D721Med (cell line): Measurements from ENCODE around the gene DAZAP2.
"Not testable (repeated sequence)": the region's sequence is repeated elsewhere in the genome, so short reads cannot be mapped to it uniquely, and the experiment has no call there.

Experiments used
- DNase-seq: peaks from one replicate; pipeline ENCODE4 v3.0.0; 2011; ENCODE audit warnings: low spot score; ENCODE audit not compliant: insufficient read length
- FAIRE-seq: peaks from 2 replicates; lab custom pipeline; 2011; peaks lifted over from hg19 to GRCh38; lab: Jason Lieb, UNC
- TF ChIP-seq, protein P1 (sequence below): IDR thresholded peaks from 2 replicates; pipeline ENCODE4 v1.5.1; 2012; ENCODE audit warnings: mild to moderate bottlenecking, control low read depth; ENCODE audit not compliant: insufficient read depth; ENCODE audit errors: missing control alignments

DAZAP2 gene

DNA sequence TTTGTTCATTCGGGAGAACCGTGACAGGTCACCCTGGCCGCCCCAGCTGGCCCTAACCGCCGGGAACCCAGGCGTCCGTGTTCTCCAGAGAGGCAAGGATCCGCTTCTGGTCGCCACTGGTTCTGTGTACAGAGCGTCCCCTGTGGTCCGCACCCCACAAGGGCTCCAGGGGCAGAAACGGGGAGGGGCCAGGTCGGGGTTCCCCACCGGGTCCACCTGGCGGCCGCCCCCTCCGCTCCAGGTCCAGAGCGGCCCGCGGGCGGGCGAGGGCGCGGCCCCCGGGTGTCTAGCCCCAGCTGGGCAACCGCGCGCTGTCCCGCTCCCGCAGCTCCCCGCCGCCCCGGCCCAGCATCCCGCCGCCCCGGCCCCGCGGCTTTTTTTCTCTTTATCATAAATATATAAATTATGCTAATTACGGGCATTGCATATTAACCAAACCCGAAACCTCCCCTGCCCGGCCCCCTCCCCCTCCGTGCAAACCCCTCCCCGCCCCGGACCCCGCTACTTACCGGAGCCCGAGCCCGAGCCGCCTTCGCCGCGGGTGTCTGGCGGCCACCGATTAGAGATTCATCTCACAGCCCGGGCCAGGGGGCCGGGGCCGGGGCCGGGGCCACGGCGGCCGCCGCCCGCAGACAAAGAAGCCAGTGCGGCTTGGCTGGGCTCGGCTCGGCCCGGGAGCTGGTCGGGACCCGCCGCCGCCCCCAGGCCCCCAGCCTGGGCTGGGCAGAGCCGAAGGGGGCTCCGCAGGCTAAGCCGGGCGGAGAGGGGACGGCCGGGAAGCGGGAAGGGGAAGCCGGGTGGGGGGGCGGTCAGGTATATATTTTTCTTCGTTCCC, 21.3 kb upstream of the DAZAP2 start:
- DNase-seq (peak; percentile 53), FAIRE-seq (no peak)
- TF ChIP-seq, protein P1, sequence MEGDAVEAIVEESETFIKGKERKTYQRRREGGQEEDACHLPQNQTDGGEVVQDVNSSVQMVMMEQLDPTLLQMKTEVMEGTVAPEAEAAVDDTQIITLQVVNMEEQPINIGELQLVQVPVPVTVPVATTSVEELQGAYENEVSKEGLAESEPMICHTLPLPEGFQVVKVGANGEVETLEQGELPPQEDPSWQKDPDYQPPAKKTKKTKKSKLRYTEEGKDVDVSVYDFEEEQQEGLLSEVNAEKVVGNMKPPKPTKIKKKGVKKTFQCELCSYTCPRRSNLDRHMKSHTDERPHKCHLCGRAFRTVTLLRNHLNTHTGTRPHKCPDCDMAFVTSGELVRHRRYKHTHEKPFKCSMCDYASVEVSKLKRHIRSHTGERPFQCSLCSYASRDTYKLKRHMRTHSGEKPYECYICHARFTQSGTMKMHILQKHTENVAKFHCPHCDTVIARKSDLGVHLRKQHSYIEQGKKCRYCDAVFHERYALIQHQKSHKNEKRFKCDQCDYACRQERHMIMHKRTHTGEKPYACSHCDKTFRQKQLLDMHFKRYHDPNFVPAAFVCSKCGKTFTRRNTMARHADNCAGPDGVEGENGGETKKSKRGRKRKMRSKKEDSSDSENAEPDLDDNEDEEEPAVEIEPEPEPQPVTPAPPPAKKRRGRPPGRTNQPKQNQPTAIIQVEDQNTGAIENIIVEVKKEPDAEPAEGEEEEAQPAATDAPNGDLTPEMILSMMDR: peak; percentile 11

DNA sequence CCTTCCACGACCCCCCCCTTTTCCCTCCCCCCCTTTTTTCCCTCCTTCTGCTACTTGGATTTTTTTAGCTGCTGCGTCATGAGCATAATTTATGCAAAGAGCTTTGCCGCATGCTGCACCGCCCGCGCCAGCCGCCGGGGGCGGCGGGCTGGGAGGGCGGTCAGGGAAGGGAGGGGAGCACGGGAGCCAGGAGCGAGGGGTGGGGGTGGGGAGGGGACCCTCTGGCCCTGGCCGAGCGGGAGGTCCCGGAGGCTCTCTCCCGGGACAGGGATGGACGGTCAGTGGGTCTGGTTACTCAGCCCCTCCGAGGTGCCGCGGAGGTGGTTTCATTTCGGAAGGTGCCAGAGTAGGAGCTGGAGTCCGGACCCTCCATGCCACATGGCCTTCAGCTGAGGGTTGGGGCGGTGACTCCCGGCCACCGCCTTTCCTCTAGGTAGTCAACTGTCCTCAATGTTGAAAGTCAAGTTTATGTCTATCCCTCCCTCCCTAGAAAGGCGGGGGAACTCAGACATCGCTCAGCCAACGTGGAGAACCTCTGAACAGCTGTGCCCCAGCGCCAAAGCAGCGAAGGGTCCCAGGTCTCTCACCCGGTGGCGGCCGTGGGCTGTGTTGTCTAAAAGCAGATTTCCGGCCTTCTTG, 20.5 kb upstream of the DAZAP2 start, which contains the start of gene POU6F1:
Gene POU6F1 (minus strand): TSS at position 95 of the 639 bp plus-strand sequence. CDS start 11,226 bp downstream, outside the sequence.
- FAIRE-seq (no peak), DNase-seq (peak; percentile 87)
- TF ChIP-seq, protein P1: peak; percentile 9

DNA sequence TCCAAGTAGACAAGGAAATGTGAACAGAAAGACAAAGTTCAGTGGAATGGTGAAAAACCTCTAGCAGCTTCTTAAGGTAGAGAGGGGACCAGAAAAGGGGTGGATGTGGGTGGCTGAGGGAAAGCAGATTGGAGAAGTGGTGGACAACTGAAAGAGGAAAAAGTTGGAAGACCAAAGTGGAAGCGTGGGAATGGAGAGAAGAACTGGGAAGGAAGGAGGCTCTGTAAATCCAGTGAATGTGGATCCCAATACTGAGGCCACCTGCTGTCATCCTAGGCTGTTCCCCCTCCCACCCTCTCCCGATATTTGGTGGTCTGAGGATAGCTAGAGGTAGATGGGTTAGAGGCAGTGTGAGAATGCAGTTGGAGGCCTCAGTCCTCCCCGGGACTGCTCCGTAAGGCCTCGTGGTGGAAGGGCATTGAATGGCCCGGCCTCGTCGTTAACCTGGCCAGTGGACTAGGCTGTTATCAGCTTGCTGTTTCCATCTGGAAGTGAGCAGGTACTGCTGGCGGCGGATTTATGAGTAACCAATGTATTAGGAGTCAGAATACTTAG, 19.9 kb upstream of the DAZAP2 start:
- FAIRE-seq (no peak), DNase-seq (no peak)
- TF ChIP-seq, protein P1: no peak

DNA sequence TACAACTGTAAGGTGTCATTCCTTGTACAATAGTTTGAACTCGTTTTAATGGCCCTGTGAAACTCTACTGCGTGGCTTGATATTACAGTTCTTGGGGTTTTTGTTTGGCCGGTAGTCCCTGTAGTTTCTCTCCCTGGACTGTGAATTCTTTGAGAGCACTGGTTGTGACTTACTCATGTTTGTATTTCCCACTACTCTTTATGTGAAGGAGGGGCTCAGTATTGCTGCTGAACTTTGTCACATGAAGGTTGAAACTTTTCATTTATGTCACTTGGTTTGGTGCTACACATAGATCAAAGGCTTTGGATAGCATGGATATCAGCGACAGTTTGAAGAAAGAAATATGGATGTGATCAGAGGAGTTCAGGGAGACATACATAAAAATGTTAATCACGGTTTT, 19.3 kb upstream of the DAZAP2 start:
- TF ChIP-seq, protein P1: no peak
- DNase-seq: no peak
- FAIRE-seq: no peak

DNA sequence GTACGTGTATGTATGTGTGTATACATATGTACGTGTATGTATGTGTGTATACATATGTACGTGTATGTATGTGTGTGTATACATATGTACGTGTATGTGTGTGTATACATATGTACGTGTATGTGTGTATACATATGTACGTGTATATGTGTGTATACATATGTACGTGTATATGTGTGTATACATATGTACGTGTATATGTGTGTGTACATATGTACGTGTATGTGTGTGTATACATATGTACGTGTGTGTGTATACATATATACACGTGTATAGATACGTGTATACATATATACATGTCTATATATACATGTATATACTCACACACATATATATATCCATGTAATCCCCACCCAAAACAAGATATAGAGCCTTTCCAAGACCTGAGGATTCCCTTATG, 18.8 kb upstream of the DAZAP2 start:
- FAIRE-seq: peak; percentile 89
- not testable (repeated sequence) for DNase-seq

DNA sequence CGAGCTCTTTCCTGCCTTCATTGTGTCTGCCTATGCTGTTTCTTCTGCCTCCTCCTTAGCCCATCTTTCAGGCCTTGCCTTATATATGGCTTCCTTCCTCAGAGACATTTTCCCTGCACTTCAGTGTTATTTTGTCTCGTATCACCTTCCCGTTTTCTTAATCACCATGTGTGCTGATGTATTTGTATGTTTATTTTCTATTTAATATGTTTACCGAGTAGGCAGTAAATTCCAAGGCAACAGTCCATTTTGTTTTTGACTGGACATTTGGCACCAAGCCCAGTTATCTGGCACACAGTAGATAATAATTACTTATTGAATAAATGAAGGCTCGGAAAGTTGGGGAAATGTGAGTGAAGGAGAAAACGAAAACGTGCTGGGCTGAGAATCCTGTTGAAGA, 16.2 kb upstream of the DAZAP2 start:
- DNase-seq (no peak), FAIRE-seq (no peak)
- TF ChIP-seq, protein P1: no peak

DNA sequence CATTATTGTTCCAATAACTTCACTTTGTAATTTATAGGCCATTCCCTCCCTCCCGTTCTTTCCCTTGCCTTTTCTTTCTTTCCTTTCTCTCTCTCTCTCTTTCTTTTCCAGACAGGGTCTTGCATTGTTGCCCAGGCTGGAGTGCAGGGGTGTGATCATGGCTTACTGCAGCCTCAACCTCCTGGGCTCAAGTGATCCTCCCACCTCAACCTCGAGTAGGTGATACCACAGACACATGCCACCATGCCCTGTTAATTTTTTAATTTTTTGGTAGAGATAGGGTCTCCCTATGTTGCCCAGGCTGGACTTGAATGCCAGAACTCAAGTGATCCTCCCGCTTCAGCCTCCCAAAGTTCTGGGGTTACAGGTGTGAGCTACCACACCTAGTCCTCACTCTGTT, 14.0 kb upstream of the DAZAP2 start:
- DNase-seq (no peak), FAIRE-seq (no peak)
- TF ChIP-seq, protein P1: no peak
